Mammary epithelial cell (primary cell): Measurements from ENCODE around the gene PGRMC1.

ENCODE experiments used
- EZH2 ChIP-seq: IDR thresholded peaks from 2 replicates; pipeline ENCODE4 v1.6.1; 2012; ENCODE audit warnings: low read length, inconsistent platforms, borderline replicate concordance
- TF ChIP-seq, protein P1 (sequence below), 2 donors: IDR thresholded peaks in 1 of 2; conservative IDR thresholded peaks in 1 of 2; 2 replicates each; pipeline ENCODE4 v1.5.1; 2011 to 2012; ENCODE audit warnings: inconsistent platforms in 2 of 2, low read length in 2 of 2, mild to moderate bottlenecking in 2 of 2, control low read depth in 1 of 2, low read depth in 1 of 2; ENCODE audit not compliant: insufficient read depth in 1 of 2; ENCODE audit errors: extremely low read depth in 1 of 2

GRCh38 chrX:119226446-119226845, 9.6 kb upstream of the PGRMC1 start:
- TF ChIP-seq, protein P1, sequence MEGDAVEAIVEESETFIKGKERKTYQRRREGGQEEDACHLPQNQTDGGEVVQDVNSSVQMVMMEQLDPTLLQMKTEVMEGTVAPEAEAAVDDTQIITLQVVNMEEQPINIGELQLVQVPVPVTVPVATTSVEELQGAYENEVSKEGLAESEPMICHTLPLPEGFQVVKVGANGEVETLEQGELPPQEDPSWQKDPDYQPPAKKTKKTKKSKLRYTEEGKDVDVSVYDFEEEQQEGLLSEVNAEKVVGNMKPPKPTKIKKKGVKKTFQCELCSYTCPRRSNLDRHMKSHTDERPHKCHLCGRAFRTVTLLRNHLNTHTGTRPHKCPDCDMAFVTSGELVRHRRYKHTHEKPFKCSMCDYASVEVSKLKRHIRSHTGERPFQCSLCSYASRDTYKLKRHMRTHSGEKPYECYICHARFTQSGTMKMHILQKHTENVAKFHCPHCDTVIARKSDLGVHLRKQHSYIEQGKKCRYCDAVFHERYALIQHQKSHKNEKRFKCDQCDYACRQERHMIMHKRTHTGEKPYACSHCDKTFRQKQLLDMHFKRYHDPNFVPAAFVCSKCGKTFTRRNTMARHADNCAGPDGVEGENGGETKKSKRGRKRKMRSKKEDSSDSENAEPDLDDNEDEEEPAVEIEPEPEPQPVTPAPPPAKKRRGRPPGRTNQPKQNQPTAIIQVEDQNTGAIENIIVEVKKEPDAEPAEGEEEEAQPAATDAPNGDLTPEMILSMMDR (conservative IDR thresholded peaks at IDR 0.05 in 1 of 2, IDR thresholded peaks at IDR 0.05 in 1 of 2; ENCODE audit: extremely low read depth in 1 of 2, insufficient read depth in 1 of 2, low read depth in 1 of 2, low read length in 2 of 2): no peak
- TF ChIP-seq EZH2: no peak
